DOHH2 (cell line): ENCODE measurements around the gene CD99.

Experiments
- EZH2phosphoT487 ChIP-seq: fragments of 200-600 bp; sonication (generic); IDR thresholded peaks from 2 replicates; pipeline ENCODE4 v1.6.1; 2017; ENCODE audit warnings: borderline replicate concordance, mild to moderate bottlenecking, antibody characterized with exemption, low read length, moderate library complexity, mixed read lengths
- TF ChIP-seq, protein P1 (sequence below): fragments of 200-600 bp; sonication (generic); IDR thresholded peaks from one replicate; pipeline ENCODE4 v1.5.1; 2014; ENCODE audit warnings: antibody characterized with exemption, mild to moderate bottlenecking, low read depth, low read length; ENCODE audit not compliant: poor library complexity, severe bottlenecking

DNA sequence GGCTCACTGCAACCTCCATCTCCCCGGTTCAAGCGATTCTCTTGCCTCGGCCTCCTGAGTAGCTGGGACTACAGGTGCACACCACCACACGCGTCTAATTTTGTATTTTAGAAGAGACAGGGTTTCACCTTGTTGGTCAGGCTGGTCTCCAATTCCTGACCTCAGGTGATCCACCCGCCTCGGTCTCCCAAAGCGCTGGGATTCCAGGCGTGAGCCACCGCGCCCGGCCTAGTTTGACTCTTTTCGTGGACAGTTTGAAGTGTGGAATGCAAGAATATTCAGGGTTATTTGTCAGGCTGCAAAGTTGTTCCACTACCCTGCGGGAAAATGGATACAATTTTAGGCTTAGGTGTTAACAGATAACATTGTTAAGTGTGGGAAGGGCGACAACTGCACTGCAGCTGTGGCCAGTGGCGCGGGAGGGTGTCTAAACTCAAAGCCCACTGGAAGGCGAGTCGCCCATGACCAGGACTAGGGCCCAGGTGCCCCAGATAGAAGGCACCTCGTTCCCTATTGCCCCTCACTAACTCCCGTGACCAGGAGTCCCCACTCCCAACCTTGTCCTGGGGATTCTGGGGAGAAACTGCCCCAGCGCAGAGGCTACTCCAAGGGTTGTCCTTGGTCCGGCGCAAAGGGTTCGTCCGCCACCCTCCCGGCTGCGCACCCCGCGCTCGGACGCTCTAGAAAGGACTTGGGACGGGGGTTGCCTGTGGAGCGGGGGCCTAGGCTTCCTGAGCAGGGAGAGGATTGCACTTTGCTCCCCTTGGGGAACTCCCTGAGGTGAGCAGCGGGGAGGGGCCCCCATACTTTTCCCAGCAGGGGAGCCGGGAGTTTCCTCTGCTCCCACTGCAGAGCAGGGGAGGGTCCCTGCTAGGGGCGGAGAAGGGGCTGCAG lies 1.1 kb upstream of the CD99 start:
- no peak for TF ChIP-seq EZH2phosphoT487
- TF ChIP-seq, protein P1, sequence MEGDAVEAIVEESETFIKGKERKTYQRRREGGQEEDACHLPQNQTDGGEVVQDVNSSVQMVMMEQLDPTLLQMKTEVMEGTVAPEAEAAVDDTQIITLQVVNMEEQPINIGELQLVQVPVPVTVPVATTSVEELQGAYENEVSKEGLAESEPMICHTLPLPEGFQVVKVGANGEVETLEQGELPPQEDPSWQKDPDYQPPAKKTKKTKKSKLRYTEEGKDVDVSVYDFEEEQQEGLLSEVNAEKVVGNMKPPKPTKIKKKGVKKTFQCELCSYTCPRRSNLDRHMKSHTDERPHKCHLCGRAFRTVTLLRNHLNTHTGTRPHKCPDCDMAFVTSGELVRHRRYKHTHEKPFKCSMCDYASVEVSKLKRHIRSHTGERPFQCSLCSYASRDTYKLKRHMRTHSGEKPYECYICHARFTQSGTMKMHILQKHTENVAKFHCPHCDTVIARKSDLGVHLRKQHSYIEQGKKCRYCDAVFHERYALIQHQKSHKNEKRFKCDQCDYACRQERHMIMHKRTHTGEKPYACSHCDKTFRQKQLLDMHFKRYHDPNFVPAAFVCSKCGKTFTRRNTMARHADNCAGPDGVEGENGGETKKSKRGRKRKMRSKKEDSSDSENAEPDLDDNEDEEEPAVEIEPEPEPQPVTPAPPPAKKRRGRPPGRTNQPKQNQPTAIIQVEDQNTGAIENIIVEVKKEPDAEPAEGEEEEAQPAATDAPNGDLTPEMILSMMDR, result no peak
